Measurements from ENCODE around the gene QPCT.

DNA sequence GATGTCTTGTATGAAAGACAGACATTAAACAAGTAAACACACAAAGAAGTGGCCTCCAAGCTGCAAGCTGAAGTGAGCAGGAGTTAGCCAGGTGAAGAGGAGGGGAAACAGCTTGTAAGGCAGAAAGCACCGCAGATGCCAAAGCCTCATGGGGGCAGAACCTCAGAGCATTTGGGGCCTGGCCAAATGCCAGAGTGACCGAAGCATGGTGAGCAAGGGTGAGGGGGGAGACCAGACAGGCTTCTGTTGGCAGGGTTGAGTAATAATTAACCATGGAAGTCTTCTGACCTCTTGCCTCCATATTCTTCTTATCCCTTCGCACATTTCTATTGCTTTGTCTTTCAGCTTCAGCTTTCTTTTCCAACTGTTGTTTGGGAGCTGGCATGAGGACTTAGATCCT, 5.6 kb downstream of the QPCT start:
- TF ChIP-seq, protein P1, sequence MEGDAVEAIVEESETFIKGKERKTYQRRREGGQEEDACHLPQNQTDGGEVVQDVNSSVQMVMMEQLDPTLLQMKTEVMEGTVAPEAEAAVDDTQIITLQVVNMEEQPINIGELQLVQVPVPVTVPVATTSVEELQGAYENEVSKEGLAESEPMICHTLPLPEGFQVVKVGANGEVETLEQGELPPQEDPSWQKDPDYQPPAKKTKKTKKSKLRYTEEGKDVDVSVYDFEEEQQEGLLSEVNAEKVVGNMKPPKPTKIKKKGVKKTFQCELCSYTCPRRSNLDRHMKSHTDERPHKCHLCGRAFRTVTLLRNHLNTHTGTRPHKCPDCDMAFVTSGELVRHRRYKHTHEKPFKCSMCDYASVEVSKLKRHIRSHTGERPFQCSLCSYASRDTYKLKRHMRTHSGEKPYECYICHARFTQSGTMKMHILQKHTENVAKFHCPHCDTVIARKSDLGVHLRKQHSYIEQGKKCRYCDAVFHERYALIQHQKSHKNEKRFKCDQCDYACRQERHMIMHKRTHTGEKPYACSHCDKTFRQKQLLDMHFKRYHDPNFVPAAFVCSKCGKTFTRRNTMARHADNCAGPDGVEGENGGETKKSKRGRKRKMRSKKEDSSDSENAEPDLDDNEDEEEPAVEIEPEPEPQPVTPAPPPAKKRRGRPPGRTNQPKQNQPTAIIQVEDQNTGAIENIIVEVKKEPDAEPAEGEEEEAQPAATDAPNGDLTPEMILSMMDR (conservative IDR thresholded peaks at IDR 0.05; ENCODE audit: low read length) = no peak
- no peak for TF ChIP-seq EZH2phosphoT487 (IDR thresholded peaks at IDR 0.05; ENCODE audit: borderline replicate concordance, low read depth, low read length)
